HG03103 (cell line): ENCODE data around the gene CACNB2.

Experiments
- ATAC-seq: cut with Tn5 transposase; IDR thresholded peaks from one replicate; pipeline ENCODE4 v1.9.1; 2021; ENCODE audit warnings: low read depth; ENCODE audit not compliant: unreplicated experiment

CACNB2 gene

GRCh38 chr10:18323916-18324315 lies 183.7 kb downstream of the CACNB2 start:
- no peak for ATAC-seq

- ATAC-seq: no peak
These were observed 185.2 kb downstream of the CACNB2 start for GRCh38 chr10:18325410-18325809.

DNA sequence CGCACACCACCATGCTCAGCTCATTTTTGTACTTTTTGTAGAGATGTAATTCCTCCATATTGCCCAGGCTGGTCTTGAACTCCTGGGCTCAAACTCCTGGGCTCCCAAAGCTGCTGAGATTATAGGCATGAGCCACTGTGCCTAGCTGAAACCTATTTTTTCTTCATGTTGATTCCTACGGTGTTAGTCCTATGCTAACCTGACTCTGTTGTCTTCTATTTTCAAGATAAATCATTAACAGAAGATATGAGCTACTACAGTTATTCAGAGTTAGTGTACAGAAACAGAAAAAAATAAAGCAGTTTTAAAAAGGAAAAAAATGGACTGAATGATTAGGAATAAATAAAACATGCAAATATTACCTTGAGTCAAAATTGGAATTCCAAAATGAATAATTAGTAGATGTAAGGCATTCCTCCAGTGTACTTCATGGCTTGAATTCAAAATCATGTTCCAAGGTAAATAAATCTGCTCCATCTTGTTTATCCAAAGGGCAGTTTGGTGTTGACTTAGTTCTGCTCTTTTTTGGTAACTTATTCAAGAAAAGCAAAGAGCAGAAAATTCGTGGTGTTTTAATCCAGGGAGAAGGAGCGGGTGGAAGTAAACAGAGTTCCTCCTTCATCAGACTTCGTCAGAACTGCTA lies 185.8 kb downstream of the CACNB2 start:
- ATAC-seq: no peak

- no peak for ATAC-seq
These were observed 188.7 kb downstream of the CACNB2 start for GRCh38 chr10:18328941-18329340.

DNA sequence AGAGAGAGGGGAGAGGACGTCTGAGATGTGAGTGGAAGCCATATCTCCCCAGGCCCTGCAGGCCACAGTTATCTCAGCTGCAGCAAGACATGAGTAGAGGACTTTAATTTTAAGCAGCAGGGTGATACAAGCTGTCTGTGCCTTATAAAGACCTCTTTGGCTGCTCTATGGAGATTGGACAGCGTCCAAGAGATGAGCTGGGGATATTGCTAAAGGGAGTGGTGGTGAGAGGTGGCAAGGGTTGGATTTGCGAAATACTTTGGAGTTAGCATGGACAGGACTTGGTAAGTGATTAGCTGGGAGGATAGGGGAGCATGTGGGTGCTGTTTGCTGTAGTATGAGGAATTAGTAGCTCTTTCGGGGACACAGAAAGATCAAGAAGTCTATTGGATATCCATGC lies 191.8 kb downstream of the CACNB2 start:
- ATAC-seq: no peak

GRCh38 chr10:18332484-18332883 lies 192.3 kb downstream of the CACNB2 start:
- ATAC-seq: no peak

GRCh38 chr10:18333621-18334020 lies 193.4 kb downstream of the CACNB2 start:
- ATAC-seq: no peak

GRCh38 chr10:18334116-18334867 lies 194.1 kb downstream of the CACNB2 start:
- no peak for ATAC-seq

DNA sequence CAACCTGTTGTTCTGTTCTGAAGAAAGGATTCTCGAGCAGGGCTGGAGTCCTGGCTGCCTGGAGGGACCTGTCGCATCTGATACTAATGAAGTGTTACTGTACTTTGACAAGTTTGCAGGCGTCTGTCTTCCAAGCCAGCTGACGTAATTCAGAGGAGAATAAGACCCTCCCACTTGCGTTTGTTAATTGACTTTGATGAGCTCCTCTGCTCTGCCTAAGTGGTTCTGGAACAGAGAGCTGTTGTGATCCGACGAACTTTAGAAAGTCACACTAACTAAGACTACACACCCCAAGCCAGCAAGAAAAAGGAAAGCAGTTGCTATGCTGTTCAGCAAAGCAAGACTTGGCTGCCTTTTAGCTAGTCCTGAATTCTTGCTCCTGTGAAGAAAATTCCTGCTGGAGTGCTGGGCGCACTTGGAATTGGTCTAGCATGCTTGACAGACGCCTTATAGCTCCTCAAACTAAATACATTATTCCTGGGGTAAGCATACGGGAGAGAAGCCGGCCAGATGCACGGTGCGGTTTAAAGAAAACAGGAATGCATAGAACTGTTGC lies 200.3 kb downstream of the CACNB2 start:
- ATAC-seq: no peak

GRCh38 chr10:18341055-18341454 lies 200.8 kb downstream of the CACNB2 start:
- no peak for ATAC-seq

DNA sequence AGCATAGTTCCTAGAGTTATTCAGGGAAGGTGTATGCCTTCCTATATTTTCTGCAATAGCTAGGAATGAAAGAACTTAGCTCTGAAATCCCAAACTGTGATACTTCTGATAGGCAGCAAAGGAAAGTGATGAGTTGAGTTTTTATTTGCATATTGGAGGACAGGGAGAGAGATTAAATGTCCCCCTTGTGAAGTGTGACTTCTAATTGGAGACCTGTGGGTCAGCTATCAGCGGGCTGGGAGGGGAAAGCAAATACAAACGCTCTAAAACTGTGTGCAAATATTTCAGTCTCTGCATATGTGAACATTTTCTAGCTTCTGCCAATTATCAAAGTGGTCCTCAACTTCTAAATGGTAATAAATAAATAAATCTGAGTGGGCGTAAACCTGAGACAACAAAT lies 203.3 kb downstream of the CACNB2 start:
- no peak for ATAC-seq

GRCh38 chr10:18345308-18345707 lies 205.1 kb downstream of the CACNB2 start:
- ATAC-seq: no peak

DNA sequence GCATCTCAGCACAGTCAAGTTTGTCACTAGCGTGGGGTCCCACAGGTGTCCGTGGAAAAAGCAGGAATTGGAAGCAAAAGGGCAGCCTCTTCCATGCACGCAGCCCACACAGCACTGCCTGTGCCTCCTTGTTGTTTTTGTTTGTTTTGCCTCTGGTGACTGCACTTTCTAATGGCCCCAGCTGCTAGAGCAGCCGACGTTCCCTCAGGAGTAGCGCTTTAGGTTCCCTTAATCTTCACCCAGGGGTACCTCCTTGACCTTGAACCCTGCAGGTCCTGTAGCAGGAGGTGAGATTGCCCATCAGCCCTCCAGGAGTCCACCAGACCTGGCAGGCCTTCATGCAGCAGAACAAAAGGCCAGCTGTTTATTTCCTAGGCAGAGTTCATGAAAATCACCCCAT lies 210.1 kb downstream of the CACNB2 start:
- no peak for ATAC-seq

GRCh38 chr10:18351421-18351820 lies 211.2 kb downstream of the CACNB2 start:
- no peak for ATAC-seq

DNA sequence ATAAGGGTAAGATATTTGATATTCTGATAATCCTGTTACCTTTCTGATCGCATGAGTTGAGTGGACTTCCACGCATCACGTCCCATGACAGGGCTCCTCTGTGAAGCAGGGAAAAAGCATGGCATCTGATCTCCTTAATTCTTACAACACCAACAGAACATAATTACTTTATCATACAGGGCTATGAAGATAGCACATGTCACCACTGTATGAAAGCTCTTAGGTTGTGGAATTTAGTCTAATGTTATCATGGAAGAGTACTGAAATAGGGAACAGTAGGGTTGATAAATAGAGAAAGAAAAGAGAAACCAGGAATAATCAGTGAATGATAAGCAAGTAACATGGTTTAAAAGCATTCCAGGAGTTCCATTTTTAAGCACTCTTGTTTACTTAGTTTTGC lies 212.0 kb downstream of the CACNB2 start:
- no peak for ATAC-seq

DNA sequence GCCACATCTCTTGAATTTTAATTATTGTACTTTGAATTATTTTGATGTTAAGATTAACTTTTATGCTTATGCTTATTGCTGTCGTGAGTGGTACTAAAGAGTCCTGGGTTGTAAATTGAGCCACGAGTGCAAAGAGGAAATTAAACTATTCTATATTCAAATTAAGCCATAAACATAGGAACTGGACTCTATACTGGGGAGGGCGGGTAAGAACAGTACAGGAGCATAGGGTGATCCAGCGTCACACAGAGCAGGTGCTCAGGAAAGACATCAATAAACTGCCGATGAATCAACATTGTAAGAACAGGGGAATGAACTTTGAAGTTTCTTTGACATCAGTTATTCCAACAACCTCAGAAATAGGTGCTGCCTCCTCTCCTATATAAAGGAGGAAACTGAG lies 219.6 kb downstream of the CACNB2 start:
- ATAC-seq: no peak

DNA sequence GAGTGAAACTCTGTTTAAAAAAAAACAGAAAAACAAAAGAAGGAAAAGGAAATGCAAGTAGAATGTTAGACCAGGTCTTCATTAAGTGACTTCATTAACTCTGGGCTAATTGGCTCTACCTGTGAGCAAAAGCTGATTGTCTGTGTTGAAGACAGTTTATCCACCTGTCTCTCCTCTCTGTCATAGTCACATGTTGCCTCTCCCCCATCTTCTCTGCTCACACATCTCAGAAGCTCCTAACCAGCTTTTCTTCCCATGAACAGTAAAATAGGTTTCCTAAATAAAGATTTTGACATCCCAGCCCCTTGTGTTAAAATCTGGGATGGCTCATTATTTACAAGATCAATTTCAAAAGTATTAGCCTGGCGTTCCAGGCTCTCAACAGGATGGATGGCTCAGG lies 222.7 kb downstream of the CACNB2 start:
- ATAC-seq: no peak

- ATAC-seq: no peak
These were observed 225.0 kb downstream of the CACNB2 start for GRCh38 chr10:18364987-18365775.

DNA sequence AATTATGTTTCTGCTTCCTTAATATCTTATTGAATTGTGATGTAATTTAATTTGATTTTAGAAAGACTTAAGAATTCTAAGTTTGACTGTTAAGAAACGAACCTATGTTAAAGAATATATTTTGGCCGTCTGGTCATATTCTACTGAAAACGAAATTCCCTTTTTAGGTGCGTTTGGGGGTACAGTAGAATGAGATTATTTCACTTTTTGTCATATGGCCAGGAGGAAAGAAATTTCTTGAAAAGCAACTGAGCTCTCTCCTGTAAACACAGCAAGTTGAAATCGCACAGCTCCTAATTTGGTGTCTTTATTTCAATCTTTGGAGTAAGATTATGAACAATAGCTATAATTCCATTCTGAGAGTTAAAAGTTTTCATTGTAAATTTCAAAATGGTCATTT lies 227.6 kb downstream of the CACNB2 start:
- no peak for ATAC-seq

GRCh38 chr10:18368273-18368672 lies 228.0 kb downstream of the CACNB2 start:
- ATAC-seq: no peak

GRCh38 chr10:18368682-18369081 lies 228.5 kb downstream of the CACNB2 start:
- no peak for ATAC-seq
